ENCODE results near the gene SCN8A. TPM values are rescaled to one million over a fixed set of nuclear protein-coding genes. Genes with fewer than 3 reads are reported as not detected.

SCN8A gene
- total RNA-seq, 1 donor from 2014 or later, result 0.47 TPM

DNA sequence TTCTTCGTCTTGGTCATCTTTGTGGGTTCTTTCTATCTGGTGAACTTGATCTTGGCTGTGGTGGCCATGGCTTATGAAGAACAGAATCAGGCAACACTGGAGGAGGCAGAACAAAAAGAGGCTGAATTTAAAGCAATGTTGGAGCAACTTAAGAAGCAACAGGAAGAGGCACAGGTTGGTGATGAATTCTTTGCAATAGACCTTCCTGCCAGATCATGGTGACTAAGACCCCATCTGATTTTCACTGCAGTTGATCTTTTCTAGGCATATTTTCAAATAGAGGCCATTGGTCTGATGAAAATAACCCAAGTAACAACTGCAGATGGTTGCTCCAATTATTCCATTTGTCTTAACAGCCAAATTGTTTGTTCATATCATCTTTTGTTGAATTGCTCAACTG, 114.4 kb downstream of the SCN8A start:
- intact Hi-C loops (cut with micrococcal nuclease), result no loop called here

DNA sequence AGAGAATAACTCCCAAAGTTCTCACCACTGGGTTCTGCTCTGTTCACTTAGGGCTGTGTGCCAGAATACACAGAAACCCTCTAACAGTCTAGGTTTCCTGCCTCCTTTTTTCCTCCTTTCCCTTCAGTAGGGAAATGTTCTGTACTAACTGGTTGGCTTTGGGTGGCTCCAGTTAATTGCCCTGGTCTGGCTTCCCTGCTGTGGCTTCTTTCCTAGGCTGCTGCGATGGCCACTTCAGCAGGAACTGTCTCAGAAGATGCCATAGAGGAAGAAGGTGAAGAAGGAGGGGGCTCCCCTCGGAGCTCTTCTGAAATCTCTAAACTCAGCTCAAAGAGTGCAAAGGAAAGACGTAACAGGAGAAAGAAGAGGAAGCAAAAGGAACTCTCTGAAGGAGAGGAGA, 115.2 kb downstream of the SCN8A start:
- intact Hi-C loops (cut with micrococcal nuclease), result no loop called here

DNA sequence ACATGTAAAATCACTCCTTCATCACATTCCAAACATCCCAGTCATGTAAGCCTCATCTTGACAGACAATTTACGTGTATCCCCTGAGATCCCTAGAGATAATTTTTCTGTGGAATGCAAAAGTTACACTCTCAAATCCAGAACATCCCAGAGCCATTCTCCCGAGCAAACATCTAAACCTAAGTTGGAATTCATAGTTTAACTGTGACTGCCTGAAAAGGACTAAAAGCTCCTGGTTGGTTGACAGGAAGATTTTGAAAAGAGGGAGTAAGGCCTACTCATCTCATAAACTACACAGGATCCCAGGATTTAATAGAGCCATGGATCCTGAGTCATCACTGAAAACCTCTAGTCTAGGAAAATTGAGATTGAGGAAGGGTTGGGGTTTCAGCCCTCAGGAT, 123.6 kb downstream of the SCN8A start:
- intact Hi-C loops (cut with micrococcal nuclease), result no loop called here

DNA sequence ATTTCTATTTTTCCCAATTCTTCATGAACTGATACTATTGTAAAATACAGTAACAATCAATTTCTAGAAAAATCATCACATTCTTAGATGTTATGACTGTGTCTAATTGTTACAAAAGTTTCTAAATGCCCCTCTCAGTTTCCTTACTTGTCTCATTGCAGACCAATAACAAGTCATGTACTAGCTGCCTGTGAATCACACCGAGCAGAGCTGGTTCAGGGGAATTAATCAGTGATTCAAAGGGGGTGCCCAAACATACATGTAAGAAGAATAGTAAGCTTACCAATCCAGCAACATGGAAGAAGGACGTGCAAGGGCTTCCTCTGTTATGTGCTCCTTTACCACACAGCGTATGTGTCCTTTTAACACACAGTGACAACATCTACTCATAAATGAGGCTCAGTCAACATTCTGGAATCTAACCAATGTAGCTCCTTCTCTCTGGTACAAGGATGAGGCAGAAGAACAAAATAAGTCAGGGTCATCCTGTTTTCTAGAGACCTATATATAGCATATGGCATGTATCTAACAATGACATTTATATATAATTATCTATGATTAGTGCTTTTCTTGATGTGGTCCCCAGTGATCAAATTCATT, 126.4 kb downstream of the SCN8A start:
- intact Hi-C loops (cut with micrococcal nuclease), result no loop called here

DNA sequence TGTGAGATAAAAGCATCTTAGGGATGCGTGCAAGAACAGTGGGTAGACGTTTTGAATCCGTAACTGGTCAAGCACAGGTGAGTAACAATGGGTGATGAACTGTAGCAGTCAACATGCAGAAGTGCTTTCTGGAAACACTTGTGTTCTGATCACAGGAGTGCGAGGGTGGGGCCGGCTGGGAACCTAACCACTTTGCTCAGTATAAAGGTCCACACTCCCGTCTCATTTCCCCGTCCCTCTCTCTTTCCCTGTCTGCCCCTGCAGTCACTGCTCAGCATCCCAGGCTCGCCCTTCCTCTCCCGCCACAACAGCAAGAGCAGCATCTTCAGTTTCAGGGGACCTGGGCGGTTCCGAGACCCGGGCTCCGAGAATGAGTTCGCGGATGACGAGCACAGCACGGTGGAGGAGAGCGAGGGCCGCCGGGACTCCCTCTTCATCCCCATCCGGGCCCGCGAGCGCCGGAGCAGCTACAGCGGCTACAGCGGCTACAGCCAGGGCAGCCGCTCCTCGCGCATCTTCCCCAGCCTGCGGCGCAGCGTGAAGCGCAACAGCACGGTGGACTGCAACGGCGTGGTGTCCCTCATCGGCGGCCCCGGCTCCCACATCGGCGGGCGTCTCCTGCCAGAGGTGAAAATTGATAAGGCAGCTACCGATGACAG, 130.4 kb downstream of the SCN8A start:
- intact Hi-C loops (cut with micrococcal nuclease), result no loop called here

DNA sequence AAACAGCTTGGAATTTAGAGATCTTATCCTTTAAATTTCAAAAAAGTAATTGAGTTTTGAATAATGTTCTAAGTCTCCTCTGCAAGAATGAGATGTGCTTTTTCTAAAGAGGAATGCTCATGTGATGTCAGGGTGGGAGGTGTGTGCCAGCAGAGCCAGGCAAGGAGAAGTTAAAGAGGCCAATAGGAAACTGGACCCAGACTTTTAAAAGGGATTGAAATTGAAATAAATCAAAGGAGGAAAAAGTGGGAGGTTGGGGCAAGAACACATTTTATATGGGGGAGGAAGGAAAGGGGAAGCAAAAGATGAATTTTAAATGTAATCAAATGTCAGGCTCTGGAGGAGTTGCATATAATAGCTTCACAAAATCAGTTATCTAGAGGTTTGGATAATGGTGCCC, 131.4 kb downstream of the SCN8A start:
- intact Hi-C loops (cut with micrococcal nuclease), result no loop called here

DNA sequence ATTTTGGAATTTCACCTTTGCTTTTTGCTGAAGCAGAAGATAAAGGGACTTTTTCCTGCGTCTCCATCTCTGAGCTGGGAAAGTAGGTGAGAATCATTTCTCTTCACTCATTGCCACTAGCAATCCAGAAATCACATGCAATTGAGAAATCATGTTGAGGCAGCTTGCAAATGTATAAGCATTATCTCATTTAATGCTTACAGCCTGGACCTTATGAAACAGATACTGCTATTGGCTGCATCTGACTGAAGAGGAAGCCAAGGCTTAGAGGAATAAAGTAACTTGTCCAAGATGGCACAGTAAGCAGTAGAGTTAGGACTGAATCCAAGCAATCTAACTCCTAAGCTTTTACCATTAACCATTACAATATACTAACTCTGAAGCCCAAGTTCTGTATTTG, 135.1 kb downstream of the SCN8A start:
- intact Hi-C loops (cut with micrococcal nuclease), result no loop called here

DNA sequence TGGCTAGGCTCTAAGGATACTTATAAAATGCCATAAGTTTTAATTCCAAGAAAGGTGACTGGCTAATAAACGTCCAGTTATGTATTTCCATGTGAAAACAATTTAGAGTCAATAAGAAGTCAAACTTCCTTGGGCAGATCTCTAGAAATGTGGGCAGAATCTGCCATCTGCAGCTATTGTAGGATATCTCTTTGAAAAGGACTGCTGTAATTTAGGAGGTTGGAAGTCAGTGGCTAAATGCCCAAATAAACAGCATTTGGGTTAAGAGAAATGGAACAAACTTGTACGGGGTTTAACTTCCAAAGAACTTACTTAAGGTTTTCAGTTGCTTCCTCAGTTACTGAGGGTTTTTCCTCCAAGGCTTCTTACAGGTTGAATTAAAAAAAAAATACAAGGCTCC, 135.9 kb downstream of the SCN8A start:
- intact Hi-C loops (cut with micrococcal nuclease), result no loop called here

DNA sequence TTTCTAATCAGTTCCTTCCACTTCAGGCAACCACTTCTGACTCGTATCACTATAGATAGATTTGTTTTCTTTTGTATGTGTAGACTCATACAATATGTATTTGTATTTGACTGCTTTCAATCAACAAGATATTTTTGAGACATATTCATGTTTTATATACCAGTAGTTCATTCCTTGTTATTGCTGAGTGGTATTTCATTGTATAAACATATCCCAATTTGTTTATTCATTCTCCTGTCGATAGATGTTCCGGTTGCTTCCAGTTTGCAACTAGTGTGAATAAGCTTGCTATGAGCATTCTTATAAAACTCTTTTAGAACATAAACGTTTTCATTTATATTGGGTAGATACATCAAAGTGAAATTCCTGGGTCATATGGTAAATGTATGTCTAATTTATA, 138.3 kb downstream of the SCN8A start:
- intact Hi-C loops (cut with micrococcal nuclease), result no loop called here

DNA sequence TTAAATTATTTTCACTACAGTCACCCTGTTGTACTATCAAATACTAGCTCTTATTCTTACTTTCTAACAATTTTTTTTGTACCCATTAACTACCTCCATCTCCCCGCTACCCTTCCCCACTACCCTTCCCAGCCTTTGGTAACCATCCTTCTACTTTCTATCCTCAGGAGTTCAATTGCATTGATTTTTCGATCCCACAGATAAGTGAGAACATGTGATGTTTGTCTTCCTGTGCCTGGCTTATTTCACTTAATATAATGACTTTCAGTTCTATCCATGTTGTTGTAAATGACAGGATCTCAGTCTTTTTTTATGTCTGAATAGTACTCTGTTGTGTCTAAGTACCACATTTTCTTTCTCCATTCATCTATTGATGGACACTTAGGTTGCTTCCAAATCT, 139.7 kb downstream of the SCN8A start:
- intact Hi-C loops (cut with micrococcal nuclease), result no loop called here

DNA sequence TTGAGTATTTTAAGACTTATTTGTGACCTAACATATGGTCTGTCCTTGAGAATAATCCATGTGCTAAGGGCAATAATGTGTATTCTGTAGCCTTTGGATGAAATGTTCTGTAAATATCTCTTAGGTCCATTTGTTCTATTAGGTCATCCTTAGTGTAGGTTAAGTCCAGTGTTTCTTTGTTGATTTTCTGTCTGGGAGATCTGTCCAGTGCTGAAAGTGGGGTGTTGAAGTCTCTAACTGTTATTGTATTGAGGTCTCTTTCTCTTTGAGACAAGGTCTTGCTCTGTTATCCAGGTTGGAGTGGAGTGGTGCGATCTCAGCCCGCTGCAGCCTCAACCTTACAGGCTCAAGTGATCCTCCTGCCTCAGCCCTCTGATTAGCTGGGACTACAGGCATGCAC, 149.5 kb downstream of the SCN8A start:
- intact Hi-C loops (cut with micrococcal nuclease), result no loop called here

DNA sequence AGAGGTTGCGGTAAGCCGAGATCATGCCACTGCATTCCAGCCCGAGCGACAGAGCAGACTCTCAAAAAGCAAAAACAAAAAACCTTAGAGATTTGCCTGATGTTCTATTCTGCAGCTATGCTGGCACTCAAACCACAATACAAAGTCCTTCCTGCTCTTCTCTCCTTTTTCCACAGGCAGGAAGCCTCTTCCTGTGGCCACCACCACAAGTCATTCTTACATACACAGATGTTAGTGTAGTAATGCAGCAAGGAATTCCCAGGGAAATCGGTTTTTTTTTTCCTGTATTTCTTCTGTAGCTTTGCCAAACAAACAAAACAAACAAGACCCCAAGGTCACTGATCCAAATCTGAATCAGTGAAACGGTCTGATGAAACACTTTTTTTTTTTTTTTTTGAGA, 153.2 kb downstream of the SCN8A start:
- intact Hi-C loops (cut with micrococcal nuclease), result no loop called here

DNA sequence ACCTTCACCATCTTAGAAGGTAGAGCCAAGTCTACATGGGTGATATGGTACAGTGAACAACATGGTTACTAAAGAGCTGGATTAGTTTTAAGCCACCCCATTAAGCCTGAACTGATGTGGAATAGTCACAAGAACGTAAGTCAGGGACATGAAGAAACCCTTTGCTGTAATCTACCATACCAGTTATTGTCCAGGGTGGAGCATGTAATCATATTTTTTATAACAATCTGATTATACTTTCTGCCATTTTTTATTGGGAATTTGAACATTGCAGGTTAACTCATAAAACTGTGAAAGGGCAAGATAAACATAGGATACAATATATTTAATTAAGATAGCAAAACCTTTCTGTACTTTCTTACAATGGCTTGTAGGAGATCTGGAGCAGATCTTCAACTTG, 153.9 kb downstream of the SCN8A start:
- intact Hi-C loops (cut with micrococcal nuclease), result no loop called here

DNA sequence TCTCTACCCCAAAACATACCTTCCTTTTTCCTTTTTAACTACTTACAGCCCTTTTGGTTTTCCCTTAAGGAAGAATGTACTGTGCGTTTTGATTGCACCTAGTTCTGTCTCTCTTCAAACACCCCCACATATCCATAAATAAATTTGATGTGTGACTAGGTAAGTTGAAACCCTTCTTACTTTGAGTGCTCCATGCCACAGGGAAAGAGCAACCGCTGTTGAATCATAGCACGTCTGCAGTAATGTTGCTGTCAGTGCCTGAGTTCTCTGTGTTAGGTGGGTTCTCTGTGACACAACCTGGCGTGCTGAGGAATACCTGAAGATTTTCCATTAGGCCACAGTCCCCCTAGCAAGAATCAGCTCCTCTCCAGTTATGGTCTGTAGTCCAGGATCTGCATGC, 155.4 kb downstream of the SCN8A start:
- intact Hi-C loops (cut with micrococcal nuclease), result no loop called here

DNA sequence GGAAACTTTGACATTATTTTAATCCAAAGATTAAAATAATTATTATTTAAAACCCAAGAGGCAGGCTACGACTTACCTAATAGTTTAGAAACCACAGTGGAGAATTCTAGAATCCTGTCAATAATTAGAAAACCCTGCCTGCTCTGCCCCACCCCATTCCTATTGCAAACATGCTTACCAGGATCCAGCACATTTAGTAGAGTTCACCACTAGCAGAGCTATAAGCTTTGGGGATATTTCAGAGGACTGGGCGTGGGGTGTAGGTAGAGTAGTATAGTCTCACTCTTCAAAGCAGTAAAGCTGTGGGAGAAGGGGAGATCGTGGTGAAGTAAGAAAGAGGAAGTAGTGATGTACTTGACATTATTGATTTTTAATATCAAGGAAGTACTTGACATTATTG, 157.2 kb downstream of the SCN8A start:
- intact Hi-C loops (cut with micrococcal nuclease), result no loop called here

DNA sequence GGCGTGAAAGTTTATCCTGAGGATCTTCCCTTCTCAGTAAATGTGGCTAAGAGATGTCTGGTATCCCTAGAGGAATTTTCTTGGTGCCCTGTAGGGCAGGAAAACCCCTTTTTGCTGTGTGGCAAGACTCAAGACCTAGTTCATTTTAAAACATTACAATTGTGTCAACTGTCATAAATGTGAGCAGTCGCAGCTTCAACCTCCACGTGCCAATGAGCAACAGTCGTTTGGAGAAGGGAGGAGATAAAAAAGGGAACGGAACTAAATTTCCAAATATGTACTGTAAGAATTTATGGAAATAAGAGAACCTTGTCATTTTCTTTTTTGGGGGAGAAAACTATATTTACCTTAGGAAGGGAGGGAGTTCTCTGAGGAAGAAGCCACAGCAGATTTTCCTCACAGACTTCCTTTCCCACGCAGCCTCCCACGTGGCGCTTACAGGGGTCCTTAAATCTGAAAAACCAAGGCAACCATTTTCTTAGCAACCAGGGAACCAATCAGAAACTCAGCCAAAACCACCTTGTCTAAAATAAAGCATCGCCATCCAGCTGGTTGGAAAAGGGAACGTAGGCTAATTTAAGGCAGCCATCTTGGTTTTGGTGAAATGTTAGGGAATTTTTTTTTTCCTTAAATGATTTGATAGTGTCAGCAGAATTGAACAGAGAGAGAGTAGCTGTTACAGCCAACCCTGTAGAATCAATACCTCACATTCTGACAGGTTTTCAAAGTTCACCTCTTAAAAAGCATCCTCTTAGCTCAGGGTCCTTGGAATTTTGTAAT, 158.4 kb downstream of the SCN8A start:
- intact Hi-C loops (cut with micrococcal nuclease), result no loop called here

DNA sequence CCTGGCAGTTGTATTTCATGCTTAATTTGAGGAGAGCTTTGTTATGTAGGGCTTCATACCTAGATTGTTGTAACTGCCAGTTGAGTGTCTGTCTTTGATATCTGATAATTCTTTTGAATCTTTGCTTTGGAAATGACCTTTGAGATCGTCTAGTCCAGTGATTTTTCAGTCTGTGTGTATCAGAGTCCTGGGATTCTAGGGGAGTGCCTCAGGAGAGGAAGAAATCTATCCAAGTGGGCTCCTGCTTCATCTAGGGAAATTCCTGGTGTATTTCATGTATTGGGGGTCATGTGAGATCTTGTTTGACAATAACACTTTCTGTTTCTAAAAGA, 158.9 kb downstream of the SCN8A start:
- intact Hi-C loops (cut with micrococcal nuclease), result no loop called here

DNA sequence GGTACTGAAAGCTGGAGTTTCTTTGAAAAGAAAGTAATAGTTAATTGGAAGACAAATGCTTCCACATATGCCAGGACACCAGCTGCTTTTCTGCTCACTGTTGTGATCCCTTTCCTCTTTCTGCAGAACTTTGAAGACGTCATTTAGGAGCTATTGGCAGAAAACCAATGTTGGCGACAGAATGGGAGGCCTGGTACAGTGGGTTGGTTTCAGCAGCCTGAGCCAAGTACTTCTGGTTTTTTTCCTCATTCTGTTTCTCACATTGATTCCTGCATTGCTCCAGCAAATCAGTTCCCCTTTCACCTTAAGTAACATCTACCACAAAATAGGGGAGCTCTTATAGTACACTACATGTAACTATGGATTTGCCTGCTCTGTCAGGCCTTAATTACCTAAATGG, 160.6 kb downstream of the SCN8A start:
- intact Hi-C loops (cut with micrococcal nuclease), result no loop called here

DNA sequence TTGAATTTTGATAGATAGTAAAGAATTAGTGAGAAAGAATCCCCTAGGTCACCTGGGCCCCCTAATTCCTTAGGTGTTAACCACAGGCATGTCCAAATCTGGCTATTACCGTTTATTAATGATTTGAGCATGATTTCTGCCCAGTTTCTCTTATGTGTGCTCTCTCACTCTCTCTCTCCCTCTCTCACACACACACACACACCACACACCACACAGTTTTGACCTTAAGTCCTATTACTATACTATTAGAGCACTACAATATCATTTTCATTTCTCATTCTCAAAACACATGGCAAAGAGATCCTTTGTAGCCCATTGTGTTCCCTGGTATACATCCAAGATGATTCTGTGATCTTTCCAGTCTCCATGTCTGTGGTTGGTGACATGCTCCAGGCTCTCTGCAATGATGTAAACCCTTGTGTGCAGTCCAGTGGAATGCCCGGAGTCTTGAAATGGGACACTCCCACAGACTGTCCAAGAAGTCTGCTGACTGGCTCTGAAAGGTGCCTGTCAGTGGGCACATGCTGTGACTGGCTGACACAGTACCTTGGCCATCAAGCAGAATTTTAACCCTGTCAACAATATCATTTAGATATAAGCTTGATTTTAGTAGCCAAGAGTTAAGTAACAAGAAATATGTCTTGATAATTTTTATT, 161.3 kb downstream of the SCN8A start:
- intact Hi-C loops (cut with micrococcal nuclease), result no loop called here

DNA sequence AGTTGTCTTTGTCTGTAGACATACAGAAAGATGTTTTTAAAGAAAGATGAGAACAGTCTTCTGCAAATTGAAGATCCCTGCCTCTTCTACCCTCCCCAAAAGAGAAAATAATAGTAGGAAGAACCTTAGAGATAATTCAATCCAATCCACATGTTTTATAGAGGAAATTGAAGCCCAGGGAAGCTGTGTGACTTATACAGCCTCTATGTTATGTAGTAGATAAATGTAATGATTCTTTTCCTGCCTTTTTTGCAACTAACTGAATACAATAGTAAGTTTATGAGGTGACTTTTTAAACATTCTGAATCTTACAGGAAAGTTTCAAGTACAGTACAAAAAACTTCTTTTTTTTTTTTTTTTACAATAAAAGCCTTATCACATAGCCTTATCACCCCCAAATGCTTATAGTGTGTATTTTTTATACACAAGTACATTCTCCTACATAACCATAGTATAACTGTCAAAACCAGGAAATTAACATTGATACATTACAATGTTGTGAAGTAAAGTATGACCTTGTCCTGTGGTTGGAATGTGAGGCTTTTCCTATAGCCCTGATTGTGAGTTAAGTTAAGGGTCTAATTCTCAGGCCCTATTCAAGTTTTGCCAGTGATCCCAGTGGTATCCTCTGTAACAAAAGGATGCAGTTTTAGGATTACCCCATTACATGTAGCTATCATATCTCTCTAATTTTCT, 163.1 kb downstream of the SCN8A start:
- intact Hi-C loops (cut with micrococcal nuclease), result no loop called here

DNA sequence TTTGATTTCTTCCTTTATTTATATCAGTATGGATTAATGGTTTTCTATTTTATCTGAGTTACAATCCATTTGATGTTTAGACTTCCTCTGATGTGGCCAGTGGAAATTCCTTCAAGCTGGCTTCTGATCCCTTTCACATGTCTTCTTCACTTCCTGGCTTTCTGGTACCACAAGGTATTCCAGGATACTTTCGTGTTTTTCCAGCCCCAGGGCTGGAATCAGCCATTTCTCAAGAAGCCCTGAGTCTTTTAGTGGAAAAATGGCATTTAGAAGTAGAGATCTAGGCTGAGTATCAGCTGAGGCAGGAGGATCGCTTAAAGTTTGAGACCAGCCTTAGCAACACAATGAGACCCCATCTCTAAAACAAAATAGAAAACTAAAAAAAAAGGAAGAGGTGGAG, 164.2 kb downstream of the SCN8A start:
- intact Hi-C loops (cut with micrococcal nuclease), result no loop called here

DNA sequence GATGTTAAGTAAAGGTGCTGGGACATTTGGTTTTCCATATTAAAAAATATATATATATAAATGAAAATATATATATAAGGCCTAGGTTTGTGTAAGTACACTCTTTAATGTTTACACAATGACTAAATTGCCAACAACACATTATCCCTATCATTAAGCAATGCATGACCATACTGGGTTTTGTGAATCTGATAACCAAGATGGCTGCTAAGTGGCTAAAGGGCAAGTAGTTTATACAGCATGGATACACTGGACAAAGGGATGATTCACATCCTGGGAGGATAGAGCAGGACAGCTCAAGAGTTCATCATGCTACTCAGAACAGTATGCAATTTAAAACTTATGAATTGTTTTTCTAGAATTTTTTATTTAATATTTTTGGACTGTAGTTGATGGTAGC, 168.1 kb downstream of the SCN8A start:
- intact Hi-C loops (cut with micrococcal nuclease), result no loop called here

Data from T-helper 1 cell treated with Interleukin-12 subunit alpha and Interleukin-12 subunit beta and Interleukin-4 antibody, amounts not matched to agents 30 ng/mL and 1 ng/mL, for 36 hours (primary cell).